SK-N-SH (cell line): ENCODE data around the gene ZYG11B. TPM values are rescaled to one million over a fixed set of nuclear protein-coding genes. Genes with fewer than 3 reads are reported as not detected.

ENCODE experiments used
- CTCF ChIA-PET: fragments of 300-600, 350-600 bp; formaldehyde crosslinking; extraction: SDS; loops from one replicate; lab custom pipeline; 2021; lab: Yijun Ruan, JAX
- POLR2A ChIA-PET: fragments of 350-600 bp; sonication (Branson Sonifier 250); formaldehyde crosslinking; extraction: SDS; loops from one replicate; lab custom pipeline; 2020; ENCODE audit warnings: antibody characterized with exemption, inconsistent platforms; lab: Yijun Ruan, JAX
- DNase-seq: peaks from one replicate; pipeline ENCODE4 v3.0.0; 2012
- H2AFZ ChIP-seq: fragments of 200-600 bp; sonication (generic); 2 replicates; pipeline ENCODE4 v1.8.1; 2016; ENCODE audit warnings: antibody characterized with exemption, mild to moderate bottlenecking, low read depth
- H3F3A ChIP-seq: fragments of 200-600 bp; sonication (generic); replicated peaks from 2 replicates; pipeline ENCODE3; 2016; ENCODE audit warnings: antibody characterized with exemption, mild to moderate bottlenecking; ENCODE audit not compliant: insufficient read depth
- H3K27ac ChIP-seq, 2 experiments: fragments of 200-500 bp in 1 of 2; fragments of 200-600 bp in 1 of 2; sonication (Bioruptor generic) in 1 of 2; sonication (generic), shearing (Covaris generic) in 1 of 2; 2 replicates each; pipeline versions ENCODE4 v1.5.1 to v1.6.1; 2014 to 2016; ENCODE audit warnings: low read depth in 2 of 2, inconsistent platforms in 1 of 2, low read length in 1 of 2, mild to moderate bottlenecking in 1 of 2, mixed read lengths in 1 of 2
- H3K27me3 ChIP-seq: fragments of 200-600 bp; sonication (generic), shearing (Covaris generic); 2 replicates; pipeline ENCODE4 v1.6.1; 2016; ENCODE audit warnings: mixed run types; ENCODE audit not compliant: insufficient read depth
- H3K36me3 ChIP-seq, 2 experiments: fragments of 200-500 bp in 1 of 2; fragments of 200-600 bp in 1 of 2; sonication (Bioruptor generic) in 1 of 2; sonication (generic) in 1 of 2; replicated peaks in 1 of 2; 2 replicates each; pipeline versions ENCODE3 to v1.5.1; 2014 to 2016; ENCODE audit warnings: low read length in 1 of 2, mild to moderate bottlenecking in 1 of 2; ENCODE audit not compliant: insufficient read depth in 2 of 2, control insufficient read depth in 1 of 2
- H3K4me1 ChIP-seq, 2 experiments: fragments of 200-500 bp in 1 of 2; fragments of 200-600 bp in 1 of 2; sonication (Bioruptor generic) in 1 of 2; sonication (generic), shearing (Covaris generic) in 1 of 2; 2 replicates each; pipeline versions ENCODE4 v1.5.1 to v1.6.1; 2014 to 2016; ENCODE audit warnings: low read depth in 1 of 2, low read length in 1 of 2, mixed run types in 1 of 2; ENCODE audit not compliant: insufficient read depth in 2 of 2, control insufficient read depth in 1 of 2
- H3K4me2 ChIP-seq: fragments of 200-600 bp; sonication (generic), shearing (Covaris generic); 2 replicates; pipeline ENCODE4 v1.6.1; 2017; ENCODE audit warnings: mixed run types
- H3K4me3 ChIP-seq, 2 experiments: fragments of 200-500 bp in 1 of 2; fragments of 200-600 bp in 1 of 2; sonication (Bioruptor generic) in 1 of 2; sonication (generic), shearing (Covaris generic) in 1 of 2; 2 replicates each; pipeline versions ENCODE4 v1.5.1 to v1.8.1; 2014 to 2016; ENCODE audit warnings: low read depth in 2 of 2, inconsistent platforms in 1 of 2, low read length in 1 of 2, mild to moderate bottlenecking in 1 of 2, mixed read lengths in 1 of 2, moderate library complexity in 1 of 2
- H3K79me2 ChIP-seq: fragments of 200-600 bp; sonication (generic); 2 replicates; pipeline ENCODE4 v1.8.1; 2017; ENCODE audit warnings: mild to moderate bottlenecking; ENCODE audit not compliant: insufficient read depth
- H3K9ac ChIP-seq: fragments of 200-600 bp; sonication (generic); 2 replicates; pipeline ENCODE4 v1.6.1; 2017; ENCODE audit warnings: mixed run types
- H3K9me2 ChIP-seq: fragments of 200-600 bp; sonication (generic); 2 replicates; pipeline ENCODE4 v1.6.1; 2017; ENCODE audit warnings: mixed run types
- H3K9me3 ChIP-seq: fragments of 200-600 bp; sonication (generic); 2 replicates; pipeline ENCODE4 v1.6.1; 2017; ENCODE audit warnings: mixed run types, mild to moderate bottlenecking, moderate library complexity
- H4K20me1 ChIP-seq: fragments of 200-600 bp; sonication (generic); 2 replicates; pipeline ENCODE4 v1.6.1; 2017; ENCODE audit warnings: mild to moderate bottlenecking, mixed run types; ENCODE audit not compliant: insufficient read depth
- CHD2 ChIP-seq: fragments of 150-350 bp; IDR thresholded peaks from 2 replicates; pipeline ENCODE4 v1.6.1; 2018; ENCODE audit warnings: low read length; ENCODE audit not compliant: partially characterized antibody
- CTCF ChIP-seq: fragments of 200-600 bp; sonication (generic); IDR thresholded peaks from 2 replicates; pipeline ENCODE4 v1.6.1; 2017; ENCODE audit warnings: antibody characterized with exemption, mild to moderate bottlenecking, moderate library complexity
- GATA2 ChIP-seq: sonication (generic); formaldehyde crosslinking; IDR thresholded peaks from 2 replicates; pipeline ENCODE4 v1.5.0; 2020; ENCODE audit warnings: mild to moderate bottlenecking, missing genetic modification reagents
- JUND ChIP-seq: IDR thresholded peaks from 2 replicates; pipeline ENCODE4 v1.4.0; 2012
- MXI1 ChIP-seq: IDR thresholded peaks from 2 replicates; pipeline ENCODE4 v1.6.1; 2012; ENCODE audit warnings: mild to moderate bottlenecking, low read depth, low read length, improper control_type of control experiment
- POLR2AphosphoS5 ChIP-seq: IDR thresholded peaks from 2 replicates; pipeline ENCODE4 v1.6.1; 2012; ENCODE audit warnings: low read depth, low read length
- RCOR1 ChIP-seq: fragments of 150-350 bp; IDR thresholded peaks from 2 replicates; pipeline ENCODE4 v1.6.1; 2017; ENCODE audit warnings: antibody characterized with exemption, low read length
- RFX5 ChIP-seq: IDR thresholded peaks from 2 replicates; pipeline ENCODE4 v1.6.1; 2012; ENCODE audit warnings: mild to moderate bottlenecking, improper control_type of control experiment, low read length
- SIN3A ChIP-seq: IDR thresholded peaks from 2 replicates; pipeline ENCODE4 v1.6.1; 2012; ENCODE audit warnings: low read depth, mild to moderate bottlenecking, low read length, moderate library complexity, borderline replicate concordance
- TCF12 ChIP-seq: IDR thresholded peaks from 2 replicates; pipeline ENCODE4 v1.4.0; 2012
- USF1 ChIP-seq: IDR thresholded peaks from 2 replicates; pipeline ENCODE4 v1.4.0; 2012; ENCODE audit warnings: low read depth, borderline replicate concordance
- USF2 ChIP-seq: fragments of 150-350 bp; IDR thresholded peaks from 2 replicates; pipeline ENCODE4 v1.6.1; 2017; ENCODE audit warnings: antibody characterized with exemption, low read length, low read depth, borderline replicate concordance
- ZBTB33 ChIP-seq: IDR thresholded peaks from 2 replicates; pipeline ENCODE4 v1.4.0; 2012; ENCODE audit warnings: low read depth, borderline replicate concordance
- WGBS: methylation state at CpG from one replicate; pipeline ENCODE4 v1.1.6; 2017; ENCODE audit warnings: low lambda C conversion rate; 5-methylcytosine and 5-hydroxymethylcytosine counted together
- polyA plus RNA-seq, 3 experiments: library from polyadenylated mRNA; depleted of rRNA; stranded (reverse); fragments of >200 nt; gene quantifications; 2 replicates each; pipeline ENCODE4 v1.2.3, GENCODE V29; 2012

Gene ZYG11B
- polyA plus RNA-seq, 1 of the 3 experiments (the other 2 are of a cell fraction) = 5.8 TPM

- H3K4me1 ChIP-seq = peaks cover 0 to 4% of the 10 kb centered on the region in 2 experiments; a peak in 2 of 4 replicates
- H3K9ac ChIP-seq = no peak overlapping the region
- 23% methylated on average over 6 of the region's 6 CpGs for WGBS
- H3K79me2 ChIP-seq = peaks cover 45% of the 10 kb centered on the region
- peak overlapping the region in 1 of 2 experiments; percentile 17; a peak in 1 of 4 replicates for H3K27ac ChIP-seq
- peak overlapping the region in 1 of 2 experiments; percentile 27; a peak in 3 of 4 replicates for H3K4me3 ChIP-seq
- no peak overlapping the region; the same call in 1 of the 2 replicates for H3K4me2 ChIP-seq
- H3F3A ChIP-seq = no peaks in the 10 kb centered on the region
- peak overlapping the region; percentile 95 for H2AFZ ChIP-seq
- DNase-seq = no peak
- no peaks in the 10 kb centered on the region for H3K36me3 ChIP-seq
- POLR2A ChIA-PET = interaction anchor here (0.6 to 1.0 kb wide), 6 partner anchors 10 to 387 kb away, joined by 3 to 4 read pairs (median 3); partner anchors contain the start of gene TUT4
- no peak for TF ChIP-seq RCOR1
- H3K27me3 ChIP-seq = no peaks in the 10 kb centered on the region
- H4K20me1 ChIP-seq = peaks cover 16% of the 10 kb centered on the region; the same call in 1 of the 2 replicates
- CTCF ChIA-PET = interaction anchor here (0.9 to 1.1 kb wide), 2 partner anchors 18 to 451 kb away, joined by 3 read pairs; no protein-coding TSS in a partner anchor
- no peaks in the 10 kb centered on the region for H3K9me3 ChIP-seq
- H3K9me2 ChIP-seq = no peaks in the 10 kb centered on the region
Observed at GRCh38 chr1:52725903-52726264, 369 bp upstream of the ZYG11B start.

- Histone ChIP-seq H3K36me3 (peaks cover 0 to 2% of the 10 kb centered on the region in 2 experiments), H3K4me1 (peaks cover 0 to 4% of the 10 kb centered on the region in 2 experiments; a peak in 2 of 4 replicates), H3K79me2 (peaks cover 57% of the 10 kb centered on the region), H3K27me3 (no peaks in the 10 kb centered on the region), H3F3A (no peaks in the 10 kb centered on the region), H3K27ac (peak overlapping the region; percentile 45 to 77; a peak in 2 of 4 replicates), H3K9ac (peak overlapping the region; percentile 82), H4K20me1 (peaks cover 22% of the 10 kb centered on the region), H3K9me3 (no peaks in the 10 kb centered on the region), H3K4me3 (peak overlapping the region; percentile 68 to 79), H2AFZ (peak overlapping the region; percentile 31; the same call in 1 of the 2 replicates), H3K4me2 (peak overlapping the region; percentile 88), H3K9me2 (no peaks in the 10 kb centered on the region)
- peak; percentile 51 for DNase-seq
- TF ChIP-seq CHD2 (no peak), GATA2 (CRISPR knock-in tag) (peak; percentile 9; the same call in 1 of the 2 replicates), USF1 (no peak)
- WGBS = 2% methylated on average over 14 of the region's 14 CpGs
- POLR2A ChIA-PET = interaction anchor here (1.6 kb wide), 1 partner anchor 24 kb away, joined by 3 read pairs; no protein-coding TSS in a partner anchor
- CTCF ChIA-PET = interaction anchor here (1.1 to 2.3 kb wide), 2 partner anchors 41 to 450 kb away, joined by 3 to 6 read pairs; no protein-coding TSS in a partner anchor
Observed at GRCh38 chr1:52727114-52727586, 897 bp downstream of the ZYG11B start.

GRCh38 chr1:52727956-52728656 is 1.9 kb downstream of the ZYG11B start:
- no peak overlapping the region for H3K9ac ChIP-seq
- peak overlapping the region in 1 of 2 experiments; percentile 79; a peak in 2 of 4 replicates for H3K4me3 ChIP-seq
- H3K27me3 ChIP-seq = no peaks in the 10 kb centered on the region
- peaks cover 0 to 4% of the 10 kb centered on the region in 2 experiments; a peak in 2 of 4 replicates for H3K4me1 ChIP-seq
- peak overlapping the region; percentile 88; the same call in 1 of the 2 replicates for H3K4me2 ChIP-seq
- H3K27ac ChIP-seq = no peak overlapping the region
- WGBS = 91% methylated on average over 6 of the region's 6 CpGs
- peaks cover 67% of the 10 kb centered on the region for H3K79me2 ChIP-seq
- H3F3A ChIP-seq = no peaks in the 10 kb centered on the region
- POLR2A ChIA-PET = interaction anchor here (1.6 kb wide), 1 partner anchor 25 kb away, joined by 3 read pairs; no protein-coding TSS in a partner anchor
- CTCF ChIA-PET = interaction anchor here (1.6 to 2.3 kb wide), 2 partner anchors 20 to 42 kb away, joined by 4 to 6 read pairs; no protein-coding TSS in a partner anchor
- H4K20me1 ChIP-seq = peaks cover 22% of the 10 kb centered on the region
- DNase-seq = no peak
- H2AFZ ChIP-seq = no peak overlapping the region
- no peaks in the 10 kb centered on the region for H3K9me3 ChIP-seq
- H3K9me2 ChIP-seq = no peaks in the 10 kb centered on the region
- peaks cover 0 to 2% of the 10 kb centered on the region in 2 experiments for H3K36me3 ChIP-seq
- TF ChIP-seq JUND = no peak
- TF ChIP-seq ZBTB33 = no peak
- TF ChIP-seq SIN3A = no peak
- TF ChIP-seq GATA2 (CRISPR knock-in tag) = no peak
- no peak for TF ChIP-seq RFX5
- TF ChIP-seq POLR2AphosphoS5 = no peak
- no peak for TF ChIP-seq MXI1
- TF ChIP-seq CTCF = no peak
- no peak for TF ChIP-seq TCF12
- no peak for TF ChIP-seq USF2
